HuH-7.5 (cell line): ENCODE data around the gene VEPH1.
"Not testable (repeated sequence)": the region's sequence is repeated elsewhere in the genome, so short reads cannot be mapped to it uniquely, and the experiment has no call there.

Experiments
- DNase-seq: peaks from one replicate; pipeline ENCODE4 v3.0.0; 2011; ENCODE audit warnings: low spot score

Gene VEPH1

DNA sequence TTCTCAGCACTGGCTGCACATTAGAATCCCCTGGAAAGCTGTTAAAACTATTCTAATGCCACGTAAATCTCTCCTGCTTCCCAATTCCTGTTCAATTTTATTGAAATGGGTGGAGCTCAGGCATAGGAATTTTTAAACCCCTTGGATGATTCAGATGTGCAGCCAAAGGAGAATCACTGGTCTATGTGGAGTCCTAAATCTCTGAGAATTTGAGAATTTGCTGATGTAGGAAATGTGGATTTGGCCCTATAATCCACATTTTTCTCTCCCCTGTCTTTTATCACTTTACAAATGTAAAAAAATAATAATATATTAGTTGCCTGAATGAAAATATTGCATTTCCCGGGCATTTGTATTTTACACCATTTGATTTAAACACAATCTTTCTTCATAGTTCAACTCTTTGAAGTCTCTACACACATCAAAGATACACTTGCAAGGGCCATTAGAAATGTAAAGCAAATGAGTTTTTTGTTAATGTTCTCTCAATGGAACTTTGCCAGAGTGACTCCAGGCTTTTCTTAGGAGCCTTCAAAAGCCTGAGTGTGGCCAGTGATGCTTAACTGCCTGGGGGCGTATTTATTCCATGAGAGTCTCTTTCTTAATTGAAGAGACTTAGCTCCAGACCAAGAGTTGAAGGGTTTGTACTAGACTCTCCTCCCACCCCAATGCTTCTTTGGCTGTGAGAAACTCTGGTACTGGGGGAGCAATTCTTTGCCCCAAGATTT, 115.3 kb downstream of the VEPH1 start:
- no peak for DNase-seq

DNA sequence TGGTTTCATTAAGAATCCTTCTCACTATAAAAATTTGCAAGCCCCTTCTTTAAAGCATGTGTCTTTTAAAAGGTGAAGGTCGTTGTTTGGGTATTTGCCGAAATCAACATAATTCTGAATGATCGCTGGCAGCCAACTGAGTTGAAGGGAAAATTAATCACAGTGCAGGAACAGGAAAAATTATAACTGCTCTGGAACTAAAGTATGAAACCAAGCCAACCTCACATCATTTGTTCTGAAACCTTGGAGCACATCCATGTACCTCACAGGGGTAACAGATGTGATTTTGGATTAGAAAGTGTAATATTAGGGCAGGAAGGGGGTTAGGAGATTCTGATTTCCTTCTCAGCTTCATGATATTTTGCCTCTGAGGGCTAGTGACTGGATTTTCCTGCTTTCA, 118.7 kb downstream of the VEPH1 start:
- no peak for DNase-seq

GRCh38 chr3:157384031-157384430, 119.2 kb downstream of the VEPH1 start:
- DNase-seq = no peak

GRCh38 chr3:157381606-157382005, 121.6 kb downstream of the VEPH1 start:
- DNase-seq = no peak

DNA sequence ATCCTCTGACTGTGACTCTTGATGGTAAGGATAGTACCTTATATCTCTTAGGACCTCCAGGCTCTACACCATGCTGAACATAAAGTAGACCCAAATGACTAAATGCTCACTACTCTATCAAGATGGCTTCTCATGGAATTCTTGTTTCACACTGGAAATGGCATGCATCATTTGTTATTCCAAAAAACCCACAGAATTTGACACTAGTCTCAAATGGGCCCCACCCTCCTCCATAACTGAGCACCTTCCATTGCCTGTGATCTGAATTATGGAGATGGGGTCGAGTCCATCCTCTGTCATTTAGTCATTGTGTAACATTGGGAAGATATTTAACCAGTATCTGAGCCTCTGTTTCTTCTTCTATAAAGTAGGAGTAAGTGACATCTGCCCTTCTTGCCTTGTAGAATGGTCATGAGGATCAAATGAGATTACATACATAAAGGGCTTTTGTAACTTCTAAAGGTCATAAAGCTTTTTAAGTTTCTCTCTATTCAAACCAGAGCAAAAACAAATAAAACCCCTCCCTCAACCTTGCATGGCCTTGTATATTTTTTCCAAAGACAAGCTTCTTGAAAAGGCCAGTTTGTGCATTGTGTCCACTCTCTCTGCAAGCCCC, 123.6 kb downstream of the VEPH1 start:
- DNase-seq = no peak

DNA sequence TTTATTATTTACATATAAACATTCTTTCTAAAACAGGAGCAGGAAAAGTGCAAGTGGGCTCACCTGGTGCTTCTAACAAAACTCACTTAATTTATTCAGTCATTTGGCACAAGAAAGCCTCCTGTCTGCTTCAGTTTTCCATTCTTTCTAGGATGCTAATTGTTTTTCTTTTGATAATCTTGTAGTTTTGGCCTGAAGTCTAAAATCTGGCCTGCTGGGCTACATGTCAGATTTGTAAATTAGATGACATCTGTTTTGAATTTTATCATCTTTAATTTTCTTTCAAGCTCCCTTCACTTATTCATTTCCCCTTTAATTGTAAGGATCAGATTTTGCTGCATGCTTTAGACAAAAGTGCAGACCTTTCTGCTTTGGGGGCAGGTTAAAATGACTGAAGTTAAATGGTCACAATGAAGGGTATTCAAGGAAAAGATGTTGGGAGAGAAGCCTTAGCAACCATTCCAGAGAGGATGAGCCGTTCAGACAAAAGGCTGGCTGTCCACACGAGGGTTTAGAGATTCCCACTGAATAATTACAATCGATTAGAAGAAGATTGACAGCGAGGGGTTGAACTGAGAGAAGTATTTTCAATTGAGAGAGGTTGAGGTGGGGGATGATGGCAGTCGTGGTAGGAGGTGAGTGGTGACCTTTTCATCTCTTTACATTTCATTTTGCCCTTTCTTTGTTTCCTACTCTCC, 126.5 kb downstream of the VEPH1 start:
- no peak for DNase-seq

DNA sequence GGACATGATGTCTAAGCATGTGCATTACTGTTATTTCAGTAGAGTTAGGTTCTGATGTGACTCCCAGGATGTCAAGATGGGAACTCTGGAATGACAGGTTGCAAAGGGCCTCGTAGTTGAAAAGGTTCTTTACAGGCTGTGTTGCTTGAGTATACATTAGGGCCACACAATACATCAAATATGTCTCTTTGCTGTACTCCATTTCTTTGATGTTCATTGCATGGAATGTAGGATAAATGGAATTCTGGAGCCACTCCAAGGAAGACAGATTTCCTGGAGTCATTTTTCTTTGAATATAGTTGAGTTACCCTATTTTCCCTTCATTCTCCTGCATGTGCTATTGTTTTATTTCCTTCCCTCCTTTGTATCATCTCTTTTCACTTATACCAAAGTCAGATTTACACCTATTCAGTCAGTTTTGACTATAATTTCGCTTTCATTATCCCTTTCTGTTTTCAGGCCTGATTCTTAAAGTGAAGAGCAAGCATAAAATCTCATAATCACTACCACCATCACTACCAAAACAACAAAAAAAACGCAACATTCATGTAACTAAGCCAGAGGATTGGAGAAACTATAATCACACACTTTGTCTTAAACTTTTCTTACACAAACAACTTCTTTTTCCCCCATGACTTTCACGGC, 127.8 kb downstream of the VEPH1 start:
- no peak for DNase-seq

DNA sequence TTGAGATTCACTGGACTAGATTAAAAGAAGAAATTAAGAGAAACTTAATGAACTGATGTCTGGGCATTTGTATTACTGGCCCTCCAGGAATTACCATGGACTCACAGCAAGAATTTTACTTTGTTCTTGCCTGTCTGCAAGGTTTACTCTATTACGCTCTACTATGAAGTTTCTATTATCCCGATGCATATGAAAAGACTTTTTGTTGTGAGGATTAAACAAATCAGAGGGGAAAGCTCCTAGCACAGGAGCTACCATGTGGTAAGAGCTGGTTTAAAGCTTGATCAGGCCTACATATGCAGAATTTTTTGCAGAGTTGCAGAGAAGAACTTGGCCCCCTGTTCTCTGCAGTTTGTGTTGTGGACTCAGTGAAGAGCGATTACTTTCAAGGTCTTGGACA, 128.3 kb downstream of the VEPH1 start:
- DNase-seq = no peak

DNA sequence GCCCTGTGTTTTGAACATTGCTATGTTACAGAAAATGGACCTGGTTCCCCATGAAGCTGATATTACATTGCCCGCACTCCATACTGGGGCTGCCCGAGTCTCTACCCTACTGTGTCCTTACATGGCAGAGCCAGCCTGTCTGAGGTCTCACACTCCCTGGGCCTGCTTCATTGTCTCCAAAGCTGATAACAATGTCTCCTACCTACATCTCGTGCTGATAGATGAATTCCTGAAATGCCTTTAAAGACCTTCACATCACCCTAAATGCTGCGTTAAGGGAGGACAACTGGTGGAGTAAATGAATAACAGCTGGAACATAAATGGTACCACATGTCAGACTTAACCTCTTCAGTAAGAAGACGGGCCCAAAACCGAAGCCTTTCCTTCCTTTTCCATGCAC, 129.4 kb downstream of the VEPH1 start:
- DNase-seq = no peak

GRCh38 chr3:157370867-157371266, 132.3 kb downstream of the VEPH1 start:
- DNase-seq = no peak

- DNase-seq = no peak
Measured at GRCh38 chr3:157369727-157370421, 133.3 kb downstream of the VEPH1 start.

- no peak for DNase-seq
Measured at GRCh38 chr3:157368171-157368570, 135.0 kb downstream of the VEPH1 start.

DNA sequence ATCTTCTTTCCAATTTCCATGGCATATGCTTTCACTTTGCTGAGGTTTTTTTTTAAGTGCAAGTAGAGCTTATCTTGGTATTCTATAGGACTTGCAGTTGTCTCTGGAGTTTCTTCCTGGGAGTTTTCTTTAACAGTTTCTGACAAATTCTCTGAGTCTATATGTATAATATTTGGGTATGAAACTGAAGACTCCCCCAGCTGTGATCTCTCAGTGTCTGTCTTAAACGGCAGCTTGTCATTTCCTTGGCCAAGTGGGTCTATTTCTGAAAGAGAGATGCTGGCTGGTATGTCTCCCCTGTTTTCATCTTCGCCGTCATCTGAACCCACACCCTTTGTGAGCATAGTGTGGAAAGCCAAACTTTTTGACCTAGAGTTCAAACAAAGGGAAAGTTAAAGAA, 139.8 kb downstream of the VEPH1 start:
- no peak for DNase-seq

- no peak for DNase-seq
Measured at GRCh38 chr3:157362348-157362747, 140.9 kb downstream of the VEPH1 start.

DNA sequence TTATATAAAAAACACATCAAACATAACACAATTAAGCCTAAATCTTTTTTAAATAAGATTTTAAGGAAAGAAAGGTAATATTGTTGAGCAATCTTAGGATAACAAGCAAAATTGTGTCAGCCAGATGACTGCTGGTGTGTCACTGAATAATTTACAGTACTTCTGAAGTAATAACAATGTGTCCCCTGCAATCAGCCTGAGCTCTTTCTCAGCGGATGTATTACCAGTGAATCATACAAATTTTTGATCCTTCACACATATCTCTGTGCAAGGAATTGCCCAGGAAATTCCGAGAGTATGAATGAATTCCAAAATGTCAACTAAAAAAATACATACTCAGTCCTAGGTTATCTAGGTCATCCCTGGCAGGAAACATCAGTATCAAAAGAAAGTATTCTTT, 143.2 kb downstream of the VEPH1 start:
- DNase-seq = no peak

GRCh38 chr3:157356541-157356940, 146.7 kb downstream of the VEPH1 start:
- no peak for DNase-seq

DNA sequence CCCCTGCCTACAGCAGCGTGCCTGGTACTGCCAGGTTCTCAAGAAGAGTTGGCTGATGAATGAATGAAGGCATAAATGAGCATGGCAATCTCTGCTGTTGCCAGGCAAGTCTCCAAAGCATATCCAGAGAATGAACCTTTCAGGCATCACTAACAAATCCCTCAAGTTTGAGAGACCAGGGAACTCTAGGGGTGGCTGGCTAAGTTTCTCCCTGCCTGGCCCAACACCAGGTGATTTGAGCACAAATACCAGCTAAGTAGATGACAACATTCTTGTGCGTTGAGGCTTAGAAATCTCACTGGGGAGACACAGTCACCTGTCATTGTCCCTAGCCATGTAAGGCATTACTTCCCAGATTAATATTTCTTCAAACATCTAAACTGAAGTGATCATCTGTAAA, 147.9 kb downstream of the VEPH1 start:
- DNase-seq = no peak

- no peak for DNase-seq
Measured at GRCh38 chr3:157354722-157355121, 148.5 kb downstream of the VEPH1 start.

DNA sequence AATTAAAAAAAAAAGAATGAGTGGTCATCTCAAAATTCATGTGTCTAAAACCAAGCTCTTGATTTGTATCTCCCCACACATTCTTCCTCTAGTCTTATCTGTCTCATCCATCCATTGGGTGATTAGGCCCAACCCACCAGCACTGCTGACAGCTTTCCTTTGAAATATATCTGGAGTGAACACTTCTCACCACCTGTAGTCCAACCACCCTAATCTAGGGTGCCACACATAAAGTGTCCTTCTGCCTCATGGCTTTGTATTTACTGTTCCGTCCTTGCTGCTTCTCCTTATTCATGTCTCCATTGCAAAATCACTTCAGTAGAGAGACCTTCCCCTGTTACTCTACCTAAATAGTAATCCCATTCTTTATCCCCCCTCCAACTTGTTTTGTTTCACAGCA, 149.0 kb downstream of the VEPH1 start:
- no peak for DNase-seq

- no peak for DNase-seq
Measured at GRCh38 chr3:157353652-157354051, 149.6 kb downstream of the VEPH1 start.

DNA sequence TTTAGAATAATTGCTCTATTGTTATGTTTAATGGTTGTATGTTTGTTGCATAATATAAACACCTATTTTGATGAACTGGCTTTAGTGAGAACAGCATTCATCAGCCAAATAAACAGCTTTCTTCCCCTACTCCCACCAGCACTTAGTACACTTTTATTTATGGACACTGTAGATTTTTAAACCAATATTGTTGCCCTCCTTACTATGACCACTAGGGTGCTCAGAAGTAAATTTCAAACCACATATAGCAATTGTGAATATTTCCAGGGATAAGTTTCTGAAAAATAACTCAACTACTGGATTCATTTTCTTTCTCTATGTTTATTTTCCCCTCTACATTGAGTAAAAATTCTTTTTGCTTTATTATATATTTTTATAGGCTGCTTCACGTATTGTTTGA, 151.2 kb downstream of the VEPH1 start:
- no peak for DNase-seq

- DNase-seq = not testable (repeated sequence)
Measured at GRCh38 chr3:157350651-157351050, 152.6 kb downstream of the VEPH1 start.
